Gastrocnemius medialis (tissue), 4 donors: ENCODE results near the gene MAP3K7. TPM values are rescaled to one million over a fixed set of nuclear protein-coding genes. Genes with fewer than 3 reads are reported as not detected.

Experiments used
- ATAC-seq, 2 donors: fragments of 150-250 bp; one replicate each; pipeline ENCODE4 v1.9.1; 2016
- DNase-seq, 2 donors: peaks; one replicate each; pipeline ENCODE4 v3.0.0-alpha.2; 2019
- H3K27ac ChIP-seq, 4 donors: fragments of 200-600 bp; sonication (generic); 1 replicate in 1 of 4; 2 replicates in 3 of 4; pipeline ENCODE4 v1.5.1; 2016 to 2018; ENCODE audit warnings: mild to moderate bottlenecking in 2 of 4, moderate library complexity in 1 of 4
- H3K27me3 ChIP-seq, 3 donors: fragments of 200-600 bp; sonication (generic) in 2 of 3; 1 replicate in 1 of 3; 2 replicates in 2 of 3; pipeline versions ENCODE4 v1.5.1 to v1.6.0; 2016 to 2019; ENCODE audit warnings: mild to moderate bottlenecking in 1 of 3, moderate library complexity in 1 of 3
- H3K36me3 ChIP-seq, 2 donors: fragments of 200-600 bp; sonication (generic) in 1 of 2; one replicate each; pipeline ENCODE4 v1.5.1; 2017 to 2018
- H3K4me1 ChIP-seq, 2 donors: fragments of 200-600 bp; sonication (generic) in 1 of 2; one replicate each; pipeline ENCODE4 v1.5.1; 2016 to 2017; ENCODE audit warnings: mild to moderate bottlenecking in 2 of 2
- H3K4me3 ChIP-seq, 4 donors: fragments of 200-600 bp; sonication (generic) in 3 of 4; 1 replicate in 1 of 4; 2 replicates in 3 of 4; pipeline ENCODE4 v1.5.1; 2016 to 2019; ENCODE audit warnings: mild to moderate bottlenecking in 2 of 4
- H3K9me3 ChIP-seq, 3 donors: fragments of 200-600 bp; sonication (generic) in 2 of 3; 1 replicate in 1 of 3; 2 replicates in 2 of 3; pipeline ENCODE4 v1.5.1; 2016 to 2019
- POLR2A ChIP-seq, 2 donors: fragments of 450-650 bp; IDR thresholded peaks; one replicate each; pipeline ENCODE4 v1.6.1; 2017; ENCODE audit warnings: antibody characterized with exemption in 2 of 2, mild to moderate bottlenecking in 2 of 2, moderate library complexity in 2 of 2
- in situ Hi-C, 4 donors: fragments of 200-750 bp; cut with MboI; loops; one replicate each; pipeline versions ENCODE4 v1.15.0 to v1.8.0; 2017; ENCODE audit warnings: low sequenced_read_pairs in 4 of 4
- intact Hi-C: fragments of 100-400 bp; cut with DNase I; formaldehyde crosslinking; loops from one replicate; pipeline ENCODE4 v1.15.1; 2023; ENCODE audit warnings: low total_unique reads
- total RNA-seq, 4 donors: library from RNA; depleted of rRNA; stranded (reverse); fragments of >200 nt; gene quantifications; one replicate each; pipeline versions ENCODE4 v1.1.0 to v1.2.3, GENCODE V29; 2016
- TF ChIP-seq, protein P1 (sequence below), 5 experiments: fragments of 450-650 bp in 3 of 5; fragments of 200-600 bp in 2 of 5; sonication (generic) in 2 of 5; IDR thresholded peaks in 4 of 5; conservative IDR thresholded peaks in 1 of 5; 1 replicate in 4 of 5; 2 replicates in 1 of 5; pipeline ENCODE4 v1.5.1; 2016 to 2019; ENCODE audit warnings: antibody characterized with exemption in 5 of 5, mild to moderate bottlenecking in 3 of 5, moderate library complexity in 3 of 5

The MAP3K7 gene
- total RNA-seq, 4 donors from 2014 or later: 16.6 to 27.2 (median 18.9) TPM

DNA sequence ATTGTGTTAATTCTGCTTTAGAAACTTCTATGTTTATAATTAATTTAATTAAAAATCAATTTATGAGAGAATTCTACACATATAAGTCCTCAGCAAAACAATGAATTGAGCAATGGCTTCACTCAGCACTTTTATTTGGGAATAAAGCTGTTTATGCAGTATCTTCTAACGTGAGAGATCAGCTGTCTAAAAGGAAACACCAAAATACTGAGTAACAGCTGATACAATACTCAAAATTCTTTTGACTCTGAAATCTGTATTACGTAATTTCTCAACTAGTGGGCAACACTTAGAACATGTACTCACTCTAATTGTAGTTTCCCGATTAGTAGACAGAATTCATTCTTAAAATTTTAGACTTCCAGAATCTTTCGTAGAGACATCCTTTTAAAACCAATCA is 49.8 kb downstream of the MAP3K7 start:
- in situ Hi-C loops: no loop called here
- H3K27me3 ChIP-seq: no peaks in the 10 kb centered on the region
- H3K9me3 ChIP-seq: no peaks in the 10 kb centered on the region
- H3K4me3 ChIP-seq: no peak overlapping the region
- H3K4me1 ChIP-seq: peaks cover 0 to 8% of the 10 kb centered on the region in 2 donors
- DNase-seq (no peak), ATAC-seq (no peak)
- TF ChIP-seq POLR2A (IDR thresholded peaks at IDR 0.05): no peak
- TF ChIP-seq, protein P1, sequence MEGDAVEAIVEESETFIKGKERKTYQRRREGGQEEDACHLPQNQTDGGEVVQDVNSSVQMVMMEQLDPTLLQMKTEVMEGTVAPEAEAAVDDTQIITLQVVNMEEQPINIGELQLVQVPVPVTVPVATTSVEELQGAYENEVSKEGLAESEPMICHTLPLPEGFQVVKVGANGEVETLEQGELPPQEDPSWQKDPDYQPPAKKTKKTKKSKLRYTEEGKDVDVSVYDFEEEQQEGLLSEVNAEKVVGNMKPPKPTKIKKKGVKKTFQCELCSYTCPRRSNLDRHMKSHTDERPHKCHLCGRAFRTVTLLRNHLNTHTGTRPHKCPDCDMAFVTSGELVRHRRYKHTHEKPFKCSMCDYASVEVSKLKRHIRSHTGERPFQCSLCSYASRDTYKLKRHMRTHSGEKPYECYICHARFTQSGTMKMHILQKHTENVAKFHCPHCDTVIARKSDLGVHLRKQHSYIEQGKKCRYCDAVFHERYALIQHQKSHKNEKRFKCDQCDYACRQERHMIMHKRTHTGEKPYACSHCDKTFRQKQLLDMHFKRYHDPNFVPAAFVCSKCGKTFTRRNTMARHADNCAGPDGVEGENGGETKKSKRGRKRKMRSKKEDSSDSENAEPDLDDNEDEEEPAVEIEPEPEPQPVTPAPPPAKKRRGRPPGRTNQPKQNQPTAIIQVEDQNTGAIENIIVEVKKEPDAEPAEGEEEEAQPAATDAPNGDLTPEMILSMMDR (IDR thresholded peaks at IDR 0.05 in 4 of 5, conservative IDR thresholded peaks at IDR 0.05 in 1 of 5): no peak
- H3K36me3 ChIP-seq: peaks cover under 1 to 11% of the 10 kb centered on the region in 2 donors
- intact Hi-C loops: no loop called here
- H3K27ac ChIP-seq: no peak overlapping the region

DNA sequence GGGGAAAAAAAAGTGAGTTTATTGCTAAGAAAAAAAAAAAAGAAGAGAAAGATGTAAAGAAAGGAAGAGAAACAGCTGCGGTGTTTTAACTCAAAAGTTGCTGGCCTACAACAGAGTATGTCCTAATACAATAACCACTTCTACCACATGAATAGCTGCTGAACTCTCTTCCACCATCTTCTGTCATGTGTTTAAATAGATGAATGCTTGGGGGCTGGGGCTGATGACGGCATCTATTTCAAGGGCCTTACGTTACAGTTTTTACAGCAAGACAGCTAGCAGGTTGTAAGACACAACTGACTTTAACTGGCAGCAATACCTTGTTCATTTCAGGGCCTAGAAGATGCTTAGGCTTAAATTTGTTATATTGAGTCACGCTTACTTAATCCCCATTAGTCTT is 50.4 kb downstream of the MAP3K7 start:
- Histone ChIP-seq H3K4me3 (no peak overlapping the region), H3K27me3 (no peaks in the 10 kb centered on the region), H3K27ac (no peak overlapping the region), H3K4me1 (peaks cover 0 to 8% of the 10 kb centered on the region in 2 donors), H3K9me3 (no peaks in the 10 kb centered on the region), H3K36me3 (peaks cover 0 to 7% of the 10 kb centered on the region in 2 donors)
- TF ChIP-seq, protein P1 (IDR thresholded peaks at IDR 0.05 in 4 of 5, conservative IDR thresholded peaks at IDR 0.05 in 1 of 5): no peak
- TF ChIP-seq POLR2A (IDR thresholded peaks at IDR 0.05): no peak
- DNase-seq (no peak), ATAC-seq (no peak)
- intact Hi-C loops (no loop called here), in situ Hi-C loops (no loop called here)

DNA sequence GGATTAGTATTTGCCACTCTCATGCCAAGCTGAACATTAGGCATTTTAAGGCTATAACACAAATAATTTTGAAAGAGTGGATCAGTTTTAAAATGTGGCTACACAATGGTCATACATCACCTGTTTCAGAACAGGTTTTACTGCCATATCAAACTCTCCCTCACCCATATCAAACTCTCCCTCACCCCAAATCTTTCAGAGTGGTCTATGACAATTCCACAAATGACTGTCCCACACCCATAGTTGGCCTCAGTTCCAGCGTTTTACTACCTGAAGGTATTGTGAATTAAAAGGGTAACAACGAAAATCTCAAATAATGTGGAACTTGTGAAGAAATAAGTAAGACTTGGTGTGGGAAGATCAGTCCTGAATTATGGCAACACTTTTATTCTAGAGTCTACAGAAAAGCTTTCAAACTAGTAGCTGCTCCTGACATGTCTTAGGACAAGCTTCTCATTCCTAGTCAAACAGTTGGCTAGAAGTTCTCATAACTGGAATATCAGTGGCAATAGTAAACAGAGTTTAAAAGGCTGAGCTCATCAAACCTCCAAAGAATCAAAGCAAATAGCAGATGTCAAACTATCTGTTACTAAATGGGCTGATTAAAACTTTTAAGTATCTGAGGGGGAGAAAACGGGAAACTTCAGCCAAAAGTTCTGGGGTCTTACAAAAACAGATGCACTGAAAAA is 52.4 kb downstream of the MAP3K7 start:
- DNase-seq (no peak), ATAC-seq (no peak)
- H3K36me3 ChIP-seq: peaks cover 0 to 4% of the 10 kb centered on the region in 2 donors
- H3K4me3 ChIP-seq: no peak overlapping the region
- in situ Hi-C loops (no loop called here), intact Hi-C loops (no loop called here)
- H3K9me3 ChIP-seq: no peaks in the 10 kb centered on the region
- TF ChIP-seq POLR2A (IDR thresholded peaks at IDR 0.05): no peak
- TF ChIP-seq, protein P1 (IDR thresholded peaks at IDR 0.05 in 4 of 5, conservative IDR thresholded peaks at IDR 0.05 in 1 of 5): no peak
- no peak overlapping the region for H3K27ac ChIP-seq
- H3K27me3 ChIP-seq: no peaks in the 10 kb centered on the region
- peaks cover 0 to 8% of the 10 kb centered on the region in 2 donors for H3K4me1 ChIP-seq

DNA sequence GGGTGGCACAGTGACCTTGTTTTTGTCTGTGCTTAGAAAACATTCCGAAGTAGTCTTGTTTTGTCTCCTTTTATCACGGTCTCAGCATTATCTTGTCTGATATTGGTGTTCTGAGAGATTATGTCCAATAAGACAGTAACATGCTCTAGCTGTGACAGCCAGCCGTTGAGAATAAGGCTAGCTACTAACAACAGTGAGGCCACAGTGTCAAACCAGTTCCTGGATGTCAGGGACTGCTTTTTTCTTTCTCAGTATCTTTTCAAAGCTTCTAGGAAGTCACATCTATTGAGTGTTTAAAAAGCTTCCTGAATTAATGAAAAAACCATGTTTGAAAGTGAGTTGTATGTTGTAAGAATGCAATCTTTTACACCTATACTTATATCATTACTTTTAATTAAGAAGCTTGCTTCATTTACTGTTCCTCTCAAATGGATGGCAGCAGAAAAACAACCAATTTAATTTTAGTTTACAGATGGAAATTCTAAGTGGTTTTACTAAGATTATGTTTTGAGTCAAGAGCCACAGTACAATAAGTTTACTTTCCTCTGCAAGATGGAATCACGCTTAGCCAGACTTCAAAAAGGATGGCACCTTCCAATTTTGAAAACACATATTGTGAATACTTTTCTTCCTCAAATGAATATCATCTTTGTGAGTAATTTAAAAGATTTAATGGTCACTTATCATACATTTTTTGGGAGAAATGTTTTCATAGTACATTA is 53.1 kb downstream of the MAP3K7 start:
- peaks cover 0 to 8% of the 10 kb centered on the region in 2 donors for H3K4me1 ChIP-seq
- H3K4me3 ChIP-seq: no peak overlapping the region
- no peaks in the 10 kb centered on the region for H3K27me3 ChIP-seq
- H3K9me3 ChIP-seq: no peaks in the 10 kb centered on the region
- H3K36me3 ChIP-seq: peaks cover 0 to 4% of the 10 kb centered on the region in 2 donors
- intact Hi-C loops (no loop called here), in situ Hi-C loops (no loop called here)
- ATAC-seq (no peak), DNase-seq (no peak)
- TF ChIP-seq, protein P1 (IDR thresholded peaks at IDR 0.05 in 4 of 5, conservative IDR thresholded peaks at IDR 0.05 in 1 of 5): no peak
- no peak for TF ChIP-seq POLR2A (IDR thresholded peaks at IDR 0.05)
- H3K27ac ChIP-seq: no peak overlapping the region
